NCI-H82 (cell line): Measurements from ENCODE around the gene METTL21C.

Source experiments
- DNase-seq: peaks from one replicate; lab custom pipeline; 2025; lab: John Stamatoyannopoulos, UW

Gene METTL21C

GRCh38 chr13:102697929-102698648, 3.2 kb upstream of the METTL21C start:
- no peak for DNase-seq

DNA sequence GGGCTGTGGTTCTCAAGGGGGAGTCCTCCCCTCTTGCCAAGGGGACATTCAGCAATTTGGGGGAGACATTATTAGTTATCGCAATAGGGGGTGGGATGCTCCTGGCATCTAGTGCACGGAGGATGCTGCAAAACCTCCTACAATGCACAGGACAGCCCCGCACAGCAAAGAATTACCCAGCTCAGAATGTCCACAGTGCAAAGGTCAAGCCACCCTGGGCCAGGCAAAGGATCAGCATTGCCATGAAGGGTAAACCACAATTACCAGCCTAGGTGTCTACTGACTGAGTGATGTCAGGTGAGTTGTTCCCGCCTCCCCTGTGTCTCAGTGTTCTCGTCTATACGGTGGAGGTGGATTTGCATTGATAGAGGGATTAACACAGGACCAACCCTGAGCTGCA, 2.4 kb upstream of the METTL21C start:
- no peak for DNase-seq

DNA sequence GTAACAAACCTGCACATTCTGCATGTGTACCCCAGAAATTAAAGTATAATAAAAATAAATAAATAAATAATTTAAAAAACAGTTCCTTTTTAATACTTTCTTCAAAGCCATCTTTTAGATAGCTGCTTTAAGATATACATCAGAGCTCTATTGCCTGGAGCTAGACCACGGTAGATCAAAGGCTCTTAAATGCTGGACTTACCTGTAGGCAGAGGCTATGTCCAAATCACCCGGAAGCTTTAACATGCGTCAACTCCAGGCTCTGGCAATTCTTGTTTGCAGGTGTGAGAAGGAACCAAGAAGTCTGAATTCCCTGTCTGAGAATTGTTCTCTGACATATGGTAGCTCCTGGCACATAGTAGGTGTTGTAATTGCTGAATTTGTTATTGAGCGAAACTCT, 1.6 kb upstream of the METTL21C start:
- DNase-seq, result no peak

DNA sequence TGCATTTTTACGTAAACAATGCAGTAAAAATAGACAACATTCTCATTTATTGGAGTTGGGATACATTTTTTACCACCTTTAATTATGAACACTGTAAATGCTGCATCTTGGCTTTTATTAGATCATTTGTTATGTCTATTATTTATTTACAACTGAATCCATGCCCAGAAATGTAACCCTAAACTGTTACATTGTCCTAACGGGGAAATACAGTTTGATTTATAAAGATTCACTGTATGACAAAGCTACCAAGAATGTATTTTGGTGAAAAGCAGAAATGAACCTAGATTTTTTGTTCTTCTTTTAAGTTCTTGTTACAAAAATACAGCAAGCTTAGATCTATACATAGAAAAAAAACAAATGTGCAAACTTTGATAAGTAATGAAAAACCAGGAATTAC, 1.1 kb downstream of the METTL21C start:
- DNase-seq, result no peak

DNA sequence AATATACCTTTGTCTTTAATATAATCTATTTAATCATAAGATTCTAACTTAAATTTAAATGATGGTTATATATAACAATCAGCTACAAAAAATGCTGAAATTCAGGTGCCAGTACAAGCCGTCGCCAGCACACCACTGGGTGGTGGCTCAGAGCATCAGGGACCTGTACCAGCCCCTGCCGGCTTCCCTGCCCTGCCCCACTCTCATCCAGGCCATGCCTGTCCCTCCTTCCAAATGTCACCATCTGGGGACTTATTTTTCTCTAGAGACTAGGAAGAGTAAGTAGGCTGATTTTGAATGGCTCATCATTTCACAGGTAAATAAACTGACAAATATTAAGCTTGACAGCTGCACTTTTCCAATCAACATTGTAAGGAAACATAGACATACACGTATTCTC, 1.6 kb downstream of the METTL21C start:
- DNase-seq, result peak; percentile 46

DNA sequence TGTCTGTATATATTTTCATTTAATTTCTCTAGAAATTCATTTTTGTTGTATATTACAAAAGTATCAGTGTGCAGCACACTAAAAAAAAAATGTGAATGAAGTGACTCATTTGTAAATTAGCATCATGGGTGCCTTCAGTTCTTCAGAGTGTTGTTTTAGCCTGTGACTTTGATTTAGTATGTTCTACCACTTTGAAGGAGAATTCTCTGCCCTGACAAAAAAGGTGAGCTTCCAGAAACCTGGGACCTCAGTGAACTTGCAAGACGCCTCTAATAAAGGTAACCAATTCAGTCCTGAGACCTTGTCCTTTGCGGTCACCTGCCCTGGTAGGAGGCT, 2.4 kb downstream of the METTL21C start:
- no peak for DNase-seq

DNA sequence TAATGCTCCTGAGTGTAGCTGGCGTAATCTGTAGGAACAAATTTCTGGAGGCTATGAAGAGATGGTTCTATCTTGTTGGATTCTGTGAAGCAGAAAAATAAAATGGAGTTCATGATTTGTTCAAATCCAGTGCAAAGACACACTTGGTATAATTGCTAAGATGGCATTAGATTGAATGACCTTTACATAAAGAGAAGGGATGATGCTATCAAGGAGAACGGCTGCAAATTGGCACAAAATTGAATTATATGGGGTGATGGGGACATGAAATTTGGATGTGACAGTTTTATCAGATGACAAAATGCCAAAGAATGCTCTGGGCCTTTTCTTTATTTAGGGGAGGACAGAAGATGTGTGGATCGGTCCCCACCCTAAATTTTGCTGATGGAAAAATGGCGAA, 4.0 kb downstream of the METTL21C start:
- DNase-seq, result no peak

DNA sequence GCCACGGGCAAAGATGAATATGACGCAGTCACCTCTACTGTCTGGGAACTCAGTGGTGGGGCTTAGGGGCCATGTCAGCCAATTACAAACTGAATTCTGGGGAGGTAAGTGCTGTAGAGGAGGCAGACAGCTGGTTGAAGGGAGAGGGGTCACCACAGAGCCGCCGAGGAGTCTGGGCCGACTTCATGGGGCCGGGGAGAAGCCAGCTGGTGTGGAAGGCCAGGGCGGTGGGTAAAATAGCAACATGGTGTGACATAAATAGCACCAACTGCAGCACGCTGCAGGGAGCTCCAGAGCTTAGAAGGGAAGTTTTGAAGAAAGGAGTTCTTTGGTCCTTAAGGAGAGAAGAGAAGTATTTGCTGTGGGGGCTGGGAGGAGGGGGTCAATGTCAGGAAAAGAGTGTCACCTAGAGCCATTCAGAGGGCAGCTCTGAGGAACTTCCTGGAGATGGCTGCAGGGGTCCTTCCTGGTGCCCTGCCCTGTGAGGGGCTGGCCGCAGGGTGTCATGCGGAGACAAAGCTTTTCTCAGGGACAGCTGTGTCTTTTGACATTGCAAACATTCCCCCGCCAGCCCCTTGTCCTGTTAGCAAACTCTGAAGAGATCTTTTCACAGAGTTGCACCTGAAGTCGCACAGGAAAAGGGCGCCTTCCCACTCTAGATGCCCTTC, 6.4 kb downstream of the METTL21C start:
- DNase-seq, result peak; percentile 34

DNA sequence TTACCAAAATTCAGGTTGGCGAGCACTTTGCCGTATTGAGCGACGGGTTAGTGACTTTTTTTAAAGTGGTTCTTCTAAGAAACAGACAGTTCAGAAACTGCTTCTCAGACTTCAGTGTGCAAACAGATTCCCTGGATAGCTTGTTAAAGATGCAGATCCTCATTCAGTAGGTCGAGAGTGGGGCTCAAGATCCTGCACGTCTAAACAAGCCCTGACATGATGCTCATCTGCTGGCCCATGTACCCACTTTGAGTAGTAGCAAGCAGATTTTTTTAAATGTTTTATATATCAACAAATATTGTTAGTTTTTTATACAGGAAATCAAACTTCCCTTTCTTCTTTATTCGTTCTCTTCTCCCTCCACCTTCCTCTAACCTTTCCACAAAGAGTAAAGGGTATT, 7.3 kb downstream of the METTL21C start:
- DNase-seq, result no peak

DNA sequence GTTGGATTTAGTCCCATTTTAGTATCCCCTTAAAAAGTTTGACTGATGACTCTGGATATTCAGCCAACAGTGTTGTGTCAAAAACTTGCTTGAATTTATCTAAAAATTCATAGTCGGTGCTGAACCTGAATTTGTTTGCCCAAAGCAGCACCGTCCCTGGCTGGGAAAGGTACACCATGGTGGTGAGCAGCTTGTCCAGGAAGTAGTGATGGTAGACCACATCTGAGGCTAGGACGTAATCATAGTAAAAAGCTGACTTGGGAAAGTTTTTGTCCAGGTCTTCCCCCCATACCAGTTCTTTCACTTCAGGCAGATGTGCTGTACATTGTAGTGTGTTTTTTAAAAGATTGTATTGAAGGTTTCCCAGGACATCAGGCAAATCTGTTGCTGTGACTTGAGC, 8.8 kb downstream of the METTL21C start:
- DNase-seq, result no peak

- no peak for DNase-seq
These were observed 11.2 kb downstream of the METTL21C start for GRCh38 chr13:102683637-102684036.

- no peak for DNase-seq
These were observed 12.1 kb downstream of the METTL21C start for GRCh38 chr13:102682727-102683126.

- no peak for DNase-seq
These were observed 12.6 kb downstream of the METTL21C start for GRCh38 chr13:102682211-102682610.

DNA sequence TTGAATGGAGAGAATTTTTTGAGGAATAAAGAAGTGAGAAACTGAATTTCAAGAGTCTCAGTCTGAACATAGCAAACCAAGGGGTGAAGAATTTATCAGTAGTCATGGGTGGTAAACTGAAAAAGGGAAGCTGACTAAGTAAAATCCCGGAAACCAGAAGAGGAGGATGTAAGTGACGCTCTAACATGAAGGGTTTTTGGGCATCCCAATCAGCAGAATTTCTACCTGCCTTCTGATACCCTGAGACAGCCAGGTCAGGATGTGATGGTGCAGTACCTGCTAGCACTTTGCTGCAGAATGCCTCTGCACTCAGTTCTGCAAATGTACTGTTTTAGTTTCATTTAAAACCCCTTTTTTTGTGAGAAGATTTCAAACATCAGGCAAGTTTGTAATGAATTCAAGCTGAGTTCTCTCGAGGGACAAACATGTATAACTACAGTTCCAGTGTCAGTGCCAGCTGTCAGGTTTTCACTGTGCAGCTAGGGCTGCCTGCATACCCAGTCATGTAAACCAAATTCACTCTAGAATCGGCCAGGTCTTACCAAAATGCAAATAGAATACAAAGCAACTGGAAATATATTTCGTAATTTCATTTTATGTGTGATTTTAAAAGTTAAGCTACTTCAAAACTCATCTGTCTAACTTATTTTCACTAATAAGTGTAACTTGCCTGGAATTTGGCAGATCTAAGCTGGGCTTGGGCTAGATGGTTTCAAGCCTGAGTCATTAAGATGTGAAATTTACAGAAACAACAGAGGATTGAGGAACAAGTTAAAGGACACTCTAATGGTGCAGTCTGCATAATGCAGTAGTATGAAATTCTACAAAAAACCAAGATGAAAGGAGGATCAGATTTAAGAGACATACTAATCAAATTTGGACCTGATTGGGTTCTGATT, 13.8 kb downstream of the METTL21C start:
- DNase-seq, result peak; percentile 45

DNA sequence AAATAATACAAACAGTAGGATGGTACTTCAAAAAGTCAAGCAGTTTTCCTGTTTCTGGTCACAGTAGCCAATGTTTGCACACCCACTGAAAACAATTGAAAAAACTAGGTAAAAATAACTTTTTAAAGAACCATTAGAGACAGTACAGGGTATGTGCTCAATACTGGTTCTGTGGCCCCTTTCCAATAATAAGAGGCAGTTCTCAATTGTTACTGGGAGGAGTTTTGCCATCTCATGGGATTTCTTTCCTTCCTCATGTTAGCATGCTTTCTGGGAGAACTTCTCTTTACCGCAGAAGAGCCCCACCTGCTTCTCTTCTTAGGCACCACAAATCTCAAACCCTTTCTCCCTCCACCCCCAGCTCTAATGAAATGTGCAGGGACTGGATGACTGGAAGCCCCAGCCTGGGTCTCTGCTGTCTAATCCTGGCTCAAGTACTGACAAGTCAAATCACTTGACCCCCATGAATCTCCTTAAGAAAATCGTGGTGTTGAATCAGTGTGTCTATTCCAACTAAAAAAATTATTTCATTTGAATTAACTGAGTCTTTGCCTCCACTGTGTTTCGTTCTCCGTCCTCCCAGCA, 14.6 kb downstream of the METTL21C start:
- peak; percentile 43 for DNase-seq

- no peak for DNase-seq
These were observed 15.3 kb downstream of the METTL21C start for GRCh38 chr13:102679449-102680132.

- DNase-seq, result no peak
These were observed 16.3 kb downstream of the METTL21C start for GRCh38 chr13:102678339-102679107.

- no peak for DNase-seq
These were observed 17.7 kb downstream of the METTL21C start for GRCh38 chr13:102677122-102677521.

DNA sequence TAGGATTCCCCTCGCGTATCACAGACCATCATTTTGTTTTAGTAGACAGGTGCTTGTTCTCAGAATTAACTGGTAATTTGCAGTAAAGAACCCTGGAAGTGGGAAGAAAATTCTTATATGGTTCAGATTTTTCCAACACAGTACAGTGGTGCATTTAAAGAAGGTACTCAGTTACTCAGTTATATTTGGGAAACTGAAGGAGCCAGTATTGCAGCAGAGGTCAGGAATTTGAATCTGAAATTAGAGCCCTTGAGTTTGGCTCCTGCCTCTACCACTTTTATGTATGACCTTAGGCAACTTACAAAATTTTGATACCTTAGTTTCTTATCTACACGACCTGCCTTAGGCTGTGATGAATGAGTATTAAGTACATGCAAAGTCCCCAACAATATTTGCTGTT, 19.7 kb downstream of the METTL21C start:
- DNase-seq, result no peak

- no peak for DNase-seq
These were observed 24.7 kb downstream of the METTL21C start for GRCh38 chr13:102670130-102670529.

DNA sequence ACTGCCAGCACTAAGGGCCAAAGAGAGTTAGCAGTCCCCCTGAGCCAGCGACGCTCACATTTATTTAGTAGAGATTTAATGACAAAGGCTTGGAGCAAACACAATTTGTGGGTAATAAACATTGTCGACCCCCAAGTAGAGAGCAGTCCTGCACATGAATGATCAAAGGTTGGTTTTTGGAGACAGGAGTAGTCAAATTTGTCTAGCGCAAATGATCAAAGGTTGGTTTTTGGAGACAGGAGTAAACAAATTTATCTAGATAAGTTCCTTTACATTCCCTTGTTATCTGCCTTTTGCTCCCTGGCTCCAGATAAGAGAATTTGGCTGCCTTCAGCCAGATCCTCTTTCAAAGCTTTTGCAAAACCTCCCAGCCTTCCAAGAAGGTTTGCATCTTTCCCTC, 26.9 kb downstream of the METTL21C start:
- no peak for DNase-seq
